Esophagus squamous epithelium (tissue), 5 donors: Measurements from ENCODE around the gene MYLK3. TPM values are rescaled to one million over a fixed set of nuclear protein-coding genes. Genes with fewer than 3 reads are reported as not detected.
"Not testable (repeated sequence)": the region's sequence is repeated elsewhere in the genome, so short reads cannot be mapped to it uniquely, and the experiment has no call there.

Experiments used
- DNase-seq: peaks from one replicate; lab custom pipeline; 2025; lab: John Stamatoyannopoulos, UW
- H3K27ac ChIP-seq, 4 donors: fragments of 200-600 bp; sonication (generic); one replicate each; pipeline ENCODE4 v1.5.1; 2016 to 2019; ENCODE audit warnings: mild to moderate bottlenecking in 1 of 4
- H3K27me3 ChIP-seq, 4 donors: fragments of 200-600 bp; sonication (generic); 1 replicate in 3 of 4; 2 replicates in 1 of 4; pipeline versions ENCODE4 v1.5.1 to v1.6.0; 2017 to 2021; ENCODE audit warnings: antibody characterized with exemption in 1 of 4
- H3K36me3 ChIP-seq, 3 donors: fragments of 200-600 bp; sonication (generic); one replicate each; pipeline ENCODE4 v1.5.1; 2016 to 2019
- H3K4me1 ChIP-seq, 3 donors: fragments of 200-600 bp; sonication (generic); one replicate each; pipeline ENCODE4 v1.5.1; 2017 to 2019
- H3K4me3 ChIP-seq, 4 donors: fragments of 200-600 bp; sonication (generic); 1 replicate in 3 of 4; 2 replicates in 1 of 4; pipeline ENCODE4 v1.5.1; 2016 to 2019; ENCODE audit warnings: mild to moderate bottlenecking in 2 of 4, moderate library complexity in 1 of 4
- H3K9me3 ChIP-seq, 3 donors: fragments of 200-600 bp; sonication (generic); one replicate each; pipeline ENCODE4 v1.5.1; 2016 to 2019
- CTCF ChIP-seq, 6 experiments: fragments of 450-650 bp in 4 of 6; fragments of 200-600 bp in 2 of 6; sonication (generic) in 2 of 6; IDR thresholded peaks; one replicate each; pipeline ENCODE4 v1.5.1; 2016 to 2019; ENCODE audit warnings: antibody characterized with exemption in 6 of 6, mild to moderate bottlenecking in 4 of 6, moderate library complexity in 4 of 6
- POLR2A ChIP-seq, 4 donors: fragments of 450-650 bp; IDR thresholded peaks; one replicate each; pipeline ENCODE4 v1.6.1; 2017; ENCODE audit warnings: antibody characterized with exemption in 4 of 4, mild to moderate bottlenecking in 4 of 4, moderate library complexity in 3 of 4
- WGBS, 2 donors: methylation state at CpG; one replicate each; pipeline ENCODE4 v1.1.5; 2018; 5-methylcytosine and 5-hydroxymethylcytosine counted together
- intact Hi-C: fragments of 100-400 bp; cut with DNase I; formaldehyde crosslinking; loops from one replicate; pipeline ENCODE4 v1.15.0; 2022
- total RNA-seq, 4 donors: library from RNA; depleted of rRNA; stranded (reverse); fragments of >200 nt; gene quantifications; one replicate each; pipeline ENCODE4 v1.1.0, GENCODE V29; 2016
- donor health status: DM: yes; HTN: yes; CAD: no.

Gene MYLK3
- total RNA-seq, 4 donors from 2014 or later: 0.03 to 0.19 (median 0.08) TPM; not detected in 1

GRCh38 chr16:46785076-46785845, 37.1 kb upstream of the MYLK3 start:
- Histone ChIP-seq H3K36me3 (no peaks in the 10 kb centered on the region), H3K27me3 (no peaks in the 10 kb centered on the region), H3K27ac (no peak overlapping the region), H3K4me1 (peaks cover 0 to 10% (median 0%) of the 10 kb centered on the region in 3 donors), H3K9me3 (no peaks in the 10 kb centered on the region), H3K4me3 (no peak overlapping the region)
- intact Hi-C loops: no loop called here
- TF ChIP-seq CTCF (IDR thresholded peaks at IDR 0.05) (no peak), POLR2A (IDR thresholded peaks at IDR 0.05) (no peak)
- 42 to 62% methylated on average over 2 to 3 of the region's 3 CpGs for WGBS, 2 donors
- no peak for DNase-seq

DNA sequence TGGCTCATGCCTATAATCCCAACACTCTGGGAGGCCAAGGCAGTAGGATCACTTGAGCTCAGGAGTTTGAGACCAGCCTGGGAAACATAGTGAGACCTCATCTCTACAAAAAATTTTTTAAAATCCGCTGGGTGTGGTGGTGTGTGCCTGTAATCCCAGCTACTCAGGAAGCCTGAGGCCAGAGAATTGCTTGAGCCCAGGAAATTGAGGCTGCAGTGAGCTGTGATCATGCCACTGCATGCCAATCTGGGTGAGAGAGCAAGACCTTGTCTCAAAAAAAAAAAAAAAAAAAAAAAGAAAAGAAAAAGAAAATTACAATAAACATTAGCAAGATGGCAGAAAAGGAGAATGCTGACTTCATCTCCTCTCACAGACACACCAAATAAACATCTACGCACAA, 36.4 kb upstream of the MYLK3 start:
- H3K9me3 ChIP-seq, H3K36me3 ChIP-seq, DNase-seq, H3K27me3 ChIP-seq, H3K4me1 ChIP-seq, H3K4me3 ChIP-seq, intact Hi-C loops, H3K27ac ChIP-seq: not testable (repeated sequence)
- 58 to 75% methylated on average over 1 to 2 of the region's 2 CpGs for WGBS, 2 donors

- Histone ChIP-seq H3K9me3 (no peaks in the 10 kb centered on the region), H3K4me1 (no peaks in the 10 kb centered on the region)
- WGBS, 2 donors: 84 to 85% methylated on average over 4 of the region's 4 CpGs
Measured at GRCh38 chr16:46783800-46784199, 35.7 kb upstream of the MYLK3 start.

DNA sequence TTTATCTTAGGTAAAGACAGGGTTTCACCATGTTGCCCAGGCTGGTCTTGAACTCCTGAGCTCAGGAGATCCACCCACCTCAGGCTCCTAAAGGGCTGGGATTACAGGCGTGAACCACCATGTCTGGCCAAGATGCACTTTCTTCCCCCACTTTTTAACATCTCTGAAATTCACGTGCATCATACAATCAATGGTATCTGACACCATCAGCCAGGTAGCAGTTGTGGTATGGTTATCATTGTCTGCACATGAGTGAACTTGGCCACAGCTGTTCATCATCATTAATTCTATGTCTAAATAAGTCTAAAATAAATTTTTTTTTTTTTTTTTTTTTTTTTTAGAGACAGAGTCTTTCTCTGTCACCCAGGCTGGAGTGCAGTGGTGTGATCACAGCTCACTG, 34.2 kb upstream of the MYLK3 start:
- H3K36me3 ChIP-seq: no peaks in the 10 kb centered on the region
- H3K9me3 ChIP-seq: no peaks in the 10 kb centered on the region
- no peaks in the 10 kb centered on the region for H3K4me1 ChIP-seq
- no peak for TF ChIP-seq CTCF (IDR thresholded peaks at IDR 0.05)
- no peak for TF ChIP-seq POLR2A (IDR thresholded peaks at IDR 0.05)
- H3K27ac ChIP-seq: no peak overlapping the region
- intact Hi-C loops: no loop called here
- H3K4me3 ChIP-seq: no peak overlapping the region
- 75 to 88% methylated on average over 2 of the region's 2 CpGs for WGBS, 2 donors
- no peak for DNase-seq
- no peaks in the 10 kb centered on the region for H3K27me3 ChIP-seq

More at GRCh38 chr16:46783800-46784199, 35.7 kb upstream of the MYLK3 start:
- H3K4me3 ChIP-seq: no peak overlapping the region
- TF ChIP-seq CTCF (IDR thresholded peaks at IDR 0.05) (no peak), POLR2A (IDR thresholded peaks at IDR 0.05) (no peak)
- intact Hi-C loops: no loop called here
- DNase-seq: no peak
- no peak overlapping the region for H3K27ac ChIP-seq
- no peaks in the 10 kb centered on the region for H3K36me3 ChIP-seq
- H3K27me3 ChIP-seq: no peaks in the 10 kb centered on the region

GRCh38 chr16:46777804-46778203, 29.7 kb upstream of the MYLK3 start:
- no peaks in the 10 kb centered on the region for H3K9me3 ChIP-seq
- no peak overlapping the region for H3K4me3 ChIP-seq
- no peak overlapping the region for H3K27ac ChIP-seq
- no peak for TF ChIP-seq POLR2A (IDR thresholded peaks at IDR 0.05)
- TF ChIP-seq CTCF (IDR thresholded peaks at IDR 0.05): no peak
- whole genome bisulfite sequencing, 2 donors: 80 to 100% methylated on average over 1 of the region's 12 CpGs
- no peaks in the 10 kb centered on the region for H3K4me1 ChIP-seq
- H3K36me3 ChIP-seq: no peaks in the 10 kb centered on the region
- H3K27me3 ChIP-seq: no peaks in the 10 kb centered on the region
- DNase-seq: no peak
- intact Hi-C loops: no loop called here
